ENCODE measurements around the gene TNK1. TPM values are rescaled to one million over a fixed set of nuclear protein-coding genes. Genes with fewer than 3 reads are reported as not detected.

TNK1 gene
- total RNA-seq, 4 donors from 2014 or later: 15.3 to 42.9 (median 20.7) TPM

GRCh38 chr17:7394452-7395191, 13.7 kb downstream of the TNK1 start, which contains the start of gene PLSCR3:
Gene PLSCR3 (minus strand): TSS chr17:7394525. CDS start chr17:7394110, 415 bp downstream.
- WGBS: 0% methylated on average over 7 of the region's 71 CpGs
- peak; percentile 90 to 92 for DNase-seq (ENCODE audit: low spot score in 2 of 2)
- no peaks in the 10 kb centered on the region for H3K9me3 ChIP-seq
- peak; percentile 25 to 65 for TF ChIP-seq POLR2A (IDR thresholded peaks at IDR 0.05)
- peak in 1 of 3 donors; percentile 22 for TF ChIP-seq POLR2AphosphoS5 (IDR thresholded peaks at IDR 0.05)
- no peak for TF ChIP-seq CTCF (IDR thresholded peaks at IDR 0.05)
- H3K36me3 ChIP-seq: peaks cover 15% of the 10 kb centered on the region
- peak within 1 kb of the TSS; percentile 80 for H3K27ac ChIP-seq
- peak within 1 kb of the TSS; percentile 75 for H3K4me3 ChIP-seq
- H3K27me3 ChIP-seq: no peaks in the 10 kb centered on the region
- peaks cover 20% of the 10 kb centered on the region for H3K4me1 ChIP-seq

- Histone ChIP-seq H3K27me3 (no peaks in the 10 kb centered on the region), H3K36me3 (no peaks in the 10 kb centered on the region), H3K4me3 (no peak overlapping the region), H3K9me3 (no peaks in the 10 kb centered on the region), H3K4me1 (peaks cover 20% of the 10 kb centered on the region), H3K27ac (no peak overlapping the region)
- 90% methylated on average over 4 of the region's 4 CpGs for WGBS
- no peak for DNase-seq (ENCODE audit: low spot score in 2 of 2)
- no peak for TF ChIP-seq POLR2A (IDR thresholded peaks at IDR 0.05)
Observed at GRCh38 chr17:7396147-7396546, 15.3 kb downstream of the TNK1 start.

- no peaks in the 10 kb centered on the region for H3K36me3 ChIP-seq
- no peak for DNase-seq (ENCODE audit: low spot score in 2 of 2)
- H3K4me1 ChIP-seq: peaks cover 27% of the 10 kb centered on the region
- no peaks in the 10 kb centered on the region for H3K27me3 ChIP-seq
- TF ChIP-seq POLR2A (IDR thresholded peaks at IDR 0.05): no peak
- no peak for TF ChIP-seq POLR2AphosphoS5 (IDR thresholded peaks at IDR 0.05)
- no peak for TF ChIP-seq EP300 (IDR thresholded peaks at IDR 0.05)
- no peak for TF ChIP-seq CTCF (IDR thresholded peaks at IDR 0.05)
- no peak overlapping the region for H3K4me3 ChIP-seq
- H3K27ac ChIP-seq: no peak overlapping the region
- 79% methylated on average over 2 of the region's 2 CpGs for WGBS
- no peaks in the 10 kb centered on the region for H3K9me3 ChIP-seq
Observed at GRCh38 chr17:7398612-7399011, 17.7 kb downstream of the TNK1 start.

- peak; percentile 84 to 87 for DNase-seq (ENCODE audit: low spot score in 2 of 2)
- Histone ChIP-seq H3K4me3 (peak overlapping the region; percentile 71), H3K4me1 (peaks cover 37% of the 10 kb centered on the region), H3K27me3 (no peaks in the 10 kb centered on the region), H3K36me3 (no peaks in the 10 kb centered on the region), H3K9me3 (no peaks in the 10 kb centered on the region), H3K27ac (peak overlapping the region; percentile 89)
- TF ChIP-seq CTCF (IDR thresholded peaks at IDR 0.05) (no peak), EP300 (IDR thresholded peaks at IDR 0.05) (no peak), POLR2AphosphoS5 (IDR thresholded peaks at IDR 0.05) (no peak), POLR2A (IDR thresholded peaks at IDR 0.05) (no peak)
- 27% methylated on average over 6 of the region's 16 CpGs for WGBS
Observed at GRCh38 chr17:7403043-7403726, 22.3 kb downstream of the TNK1 start.

- Histone ChIP-seq H3K4me1 (peaks cover 37% of the 10 kb centered on the region), H3K9me3 (no peaks in the 10 kb centered on the region), H3K36me3 (peaks cover 2% of the 10 kb centered on the region), H3K27me3 (no peaks in the 10 kb centered on the region), H3K4me3 (peak overlapping the region; percentile 71), H3K27ac (peak overlapping the region; percentile 89)
- WGBS: 0% methylated on average over 1 of the region's 13 CpGs
- TF ChIP-seq POLR2A (IDR thresholded peaks at IDR 0.05): no peak
- no peak for TF ChIP-seq POLR2AphosphoS5 (IDR thresholded peaks at IDR 0.05)
- no peak for TF ChIP-seq CTCF (IDR thresholded peaks at IDR 0.05)
- TF ChIP-seq EP300 (IDR thresholded peaks at IDR 0.05): no peak
- DNase-seq (ENCODE audit: low spot score in 2 of 2): no peak
Observed at GRCh38 chr17:7403727-7403976, 22.8 kb downstream of the TNK1 start.

Data from suprapubic skin (tissue), 4 donors.